Temporal lobe (tissue), 2 donors: Measurements from ENCODE around the gene RNF167. TPM values are rescaled to one million over a fixed set of nuclear protein-coding genes. Genes with fewer than 3 reads are reported as not detected.

Experiments used
- small RNA-seq: library from RNA; depleted of rRNA; stranded (forward); fragments of <200 nt; gene quantifications from one replicate; pipeline ENCODE3, GENCODE V24; 2014; ENCODE audit warnings: low replicate concordance
- total RNA-seq: library from RNA; depleted of rRNA; stranded (reverse); fragments of >200 nt; gene quantifications from one replicate; pipeline ENCODE4 v1.2.3, GENCODE V29; 2014

RNF167 gene
- total RNA-seq, 1 donor from 2014 or later = 12.8 TPM

Small RNA genes within 50 kb of the gene (small RNA-seq; reads per million reads assigned to genes)
- gene MIR6864 (not detected), gene MIR6865 (not detected)

Other genes with a start within 250 kb of the RNF167 start
- gene PELP1, start 236.1 kb upstream of the RNF167 start, total RNA-seq = 35.9 TPM
- 13.3 TPM for gene ARRB2, start 229.6 kb upstream of the RNF167 start, total RNA-seq
- gene MED11, start 208.8 kb upstream of the RNF167 start, total RNA-seq = 3.9 TPM
- not detected for gene ZMYND15, start 200.4 kb upstream of the RNF167 start, total RNA-seq
- 0.49 TPM for gene CXCL16, start 200.3 kb upstream of the RNF167 start, total RNA-seq
- gene TM4SF5, start 168.4 kb upstream of the RNF167 start, total RNA-seq = not detected
- 0.25 TPM for gene VMO1, start 153.9 kb upstream of the RNF167 start, total RNA-seq
- not detected for gene GLTPD2, start 151.3 kb upstream of the RNF167 start, total RNA-seq
- 45.7 TPM for gene PSMB6, start 144.1 kb upstream of the RNF167 start, total RNA-seq
- gene PLD2, start 133.1 kb upstream of the RNF167 start, total RNA-seq = 7.4 TPM
- 22.9 TPM for gene MINK1, start 106.9 kb upstream of the RNF167 start, total RNA-seq
- 3.7 TPM for gene C17orf107, start 40.7 kb upstream of the RNF167 start, total RNA-seq
- 0.25 TPM for gene CHRNE, start 37.2 kb upstream of the RNF167 start, total RNA-seq
- gene GP1BA, start 8.0 kb upstream of the RNF167 start, total RNA-seq = not detected
- gene SLC25A11, start 222 bp upstream of the RNF167 start, total RNA-seq = 41.8 TPM
- gene PFN1, start 8.3 kb downstream of the RNF167 start, total RNA-seq = 69.3 TPM
- gene ENO3, start 10.9 kb downstream of the RNF167 start, total RNA-seq = 0.74 TPM
- gene SPAG7, start 27.5 kb downstream of the RNF167 start, total RNA-seq = 34.4 TPM
- 13.5 TPM for gene CAMTA2, start 47.4 kb downstream of the RNF167 start, total RNA-seq
- gene INCA1, start 57.3 kb downstream of the RNF167 start, total RNA-seq = 0.25 TPM
- gene KIF1C, start 57.7 kb downstream of the RNF167 start, total RNA-seq = 9.1 TPM
- not detected for gene SLC52A1, start 95.2 kb downstream of the RNF167 start, total RNA-seq
- gene ZFP3, start 138.2 kb downstream of the RNF167 start, total RNA-seq = 7.9 TPM
- 10.8 TPM for gene ZNF232, start 171.6 kb downstream of the RNF167 start, total RNA-seq
- gene USP6, start 175.8 kb downstream of the RNF167 start, total RNA-seq = under 0.01 TPM